Measurements from ENCODE around the gene PLXND1. TPM values are rescaled to one million over a fixed set of nuclear protein-coding genes. Genes with fewer than 3 reads are reported as not detected.

The PLXND1 gene
- total RNA-seq, 1 experiment from 2014 or later, result 22.0 TPM

DNA sequence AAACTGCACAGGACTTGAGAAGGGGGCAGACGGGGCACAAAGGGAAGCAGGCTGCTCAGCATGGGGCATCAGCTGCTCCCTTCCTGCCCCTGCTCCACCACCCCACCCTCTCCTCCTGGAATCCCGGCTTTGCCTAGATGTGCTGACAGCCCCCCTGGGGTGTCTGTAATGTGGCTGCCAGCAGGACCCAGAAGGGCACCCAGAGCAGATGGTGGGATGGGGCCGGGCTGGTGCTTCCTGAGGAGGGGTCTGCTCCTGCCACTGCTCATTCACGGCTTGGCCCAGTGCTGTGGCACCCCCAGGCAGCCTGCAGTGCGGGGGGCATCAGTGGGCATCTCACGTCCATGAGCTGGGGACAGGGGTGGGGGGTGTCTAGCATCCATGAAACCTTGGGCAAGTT, 53.3 kb downstream of the PLXND1 start:
- no peaks in the 10 kb centered on the region for H3K4me1 Mint-ChIP-seq (ENCODE audit: low read depth, unreplicated experiment)
- no peak overlapping the region for H3K4me3 Mint-ChIP-seq (ENCODE audit: low read depth, unreplicated experiment)
- no peak for DNase-seq
- intact Hi-C loops (cut with micrococcal nuclease; ENCODE audit: unreplicated experiment), result no loop called here
- no peaks in the 10 kb centered on the region for H3K36me3 Mint-ChIP-seq (ENCODE audit: insufficient read depth, unreplicated experiment)
- CTCF ChIA-PET, result no interaction called here
- H3K27ac Mint-ChIP-seq (ENCODE audit: unreplicated experiment), result no peak overlapping the region
- TF ChIP-seq, protein P1, sequence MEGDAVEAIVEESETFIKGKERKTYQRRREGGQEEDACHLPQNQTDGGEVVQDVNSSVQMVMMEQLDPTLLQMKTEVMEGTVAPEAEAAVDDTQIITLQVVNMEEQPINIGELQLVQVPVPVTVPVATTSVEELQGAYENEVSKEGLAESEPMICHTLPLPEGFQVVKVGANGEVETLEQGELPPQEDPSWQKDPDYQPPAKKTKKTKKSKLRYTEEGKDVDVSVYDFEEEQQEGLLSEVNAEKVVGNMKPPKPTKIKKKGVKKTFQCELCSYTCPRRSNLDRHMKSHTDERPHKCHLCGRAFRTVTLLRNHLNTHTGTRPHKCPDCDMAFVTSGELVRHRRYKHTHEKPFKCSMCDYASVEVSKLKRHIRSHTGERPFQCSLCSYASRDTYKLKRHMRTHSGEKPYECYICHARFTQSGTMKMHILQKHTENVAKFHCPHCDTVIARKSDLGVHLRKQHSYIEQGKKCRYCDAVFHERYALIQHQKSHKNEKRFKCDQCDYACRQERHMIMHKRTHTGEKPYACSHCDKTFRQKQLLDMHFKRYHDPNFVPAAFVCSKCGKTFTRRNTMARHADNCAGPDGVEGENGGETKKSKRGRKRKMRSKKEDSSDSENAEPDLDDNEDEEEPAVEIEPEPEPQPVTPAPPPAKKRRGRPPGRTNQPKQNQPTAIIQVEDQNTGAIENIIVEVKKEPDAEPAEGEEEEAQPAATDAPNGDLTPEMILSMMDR (IDR thresholded peaks at IDR 0.05; ENCODE audit: unreplicated experiment), result no peak
- BruUV-seq (replicated peaks), result no TSS peak
- H3K9me3 Mint-ChIP-seq (ENCODE audit: low read depth, unreplicated experiment), result no peaks in the 10 kb centered on the region
- H3K27me3 Mint-ChIP-seq (ENCODE audit: unreplicated experiment), result peaks cover 41% of the 10 kb centered on the region

- Mint-ChIP-seq H3K27ac (ENCODE audit: unreplicated experiment) (no peak overlapping the region), H3K4me1 (ENCODE audit: low read depth, unreplicated experiment) (no peaks in the 10 kb centered on the region), H3K36me3 (ENCODE audit: insufficient read depth, unreplicated experiment) (no peaks in the 10 kb centered on the region), H3K4me3 (ENCODE audit: low read depth, unreplicated experiment) (no peak overlapping the region), H3K9me3 (ENCODE audit: low read depth, unreplicated experiment) (no peaks in the 10 kb centered on the region), H3K27me3 (ENCODE audit: unreplicated experiment) (peaks cover 41% of the 10 kb centered on the region)
- intact Hi-C loops (cut with micrococcal nuclease; ENCODE audit: unreplicated experiment), result no loop called here
- TF ChIP-seq, protein P1 (IDR thresholded peaks at IDR 0.05; ENCODE audit: unreplicated experiment), result no peak
- no peak for DNase-seq
- BruUV-seq (replicated peaks), result no TSS peak
- CTCF ChIA-PET, result interaction anchor here (1.0 kb wide), 1 partner anchor 62 kb away, joined by 7 read pairs; no protein-coding TSS in a partner anchor
These were observed 54.0 kb downstream of the PLXND1 start for GRCh38 chr3:129552287-129553050.

GRCh38 chr3:129549805-129550204, 56.7 kb downstream of the PLXND1 start:
- TF ChIP-seq, protein P1 (IDR thresholded peaks at IDR 0.05; ENCODE audit: unreplicated experiment), result no peak
- H3K4me1 Mint-ChIP-seq (ENCODE audit: low read depth, unreplicated experiment), result no peaks in the 10 kb centered on the region
- CTCF ChIA-PET, result interaction anchor here (0.7 to 1.7 kb wide), 2 partner anchors 10 to 59 kb away, joined by 3 to 4 read pairs; no protein-coding TSS in a partner anchor
- H3K36me3 Mint-ChIP-seq (ENCODE audit: insufficient read depth, unreplicated experiment), result no peaks in the 10 kb centered on the region
- no peaks in the 10 kb centered on the region for H3K9me3 Mint-ChIP-seq (ENCODE audit: low read depth, unreplicated experiment)
- no TSS peak for BruUV-seq (replicated peaks)
- DNase-seq, result no peak
- no peak overlapping the region for H3K4me3 Mint-ChIP-seq (ENCODE audit: low read depth, unreplicated experiment)
- H3K27me3 Mint-ChIP-seq (ENCODE audit: unreplicated experiment), result peaks cover 40% of the 10 kb centered on the region
- intact Hi-C loops (cut with micrococcal nuclease; ENCODE audit: unreplicated experiment), result no loop called here
- H3K27ac Mint-ChIP-seq (ENCODE audit: unreplicated experiment), result no peak overlapping the region

GRCh38 chr3:129549006-129549800, 57.3 kb downstream of the PLXND1 start:
- no peaks in the 10 kb centered on the region for H3K4me1 Mint-ChIP-seq (ENCODE audit: low read depth, unreplicated experiment)
- no peak overlapping the region for H3K4me3 Mint-ChIP-seq (ENCODE audit: low read depth, unreplicated experiment)
- no TSS peak for BruUV-seq (replicated peaks)
- intact Hi-C loops (cut with micrococcal nuclease; ENCODE audit: unreplicated experiment), result no loop called here
- peaks cover 40% of the 10 kb centered on the region for H3K27me3 Mint-ChIP-seq (ENCODE audit: unreplicated experiment)
- no peak overlapping the region for H3K27ac Mint-ChIP-seq (ENCODE audit: unreplicated experiment)
- TF ChIP-seq, protein P1 (IDR thresholded peaks at IDR 0.05; ENCODE audit: unreplicated experiment), result no peak
- no peaks in the 10 kb centered on the region for H3K9me3 Mint-ChIP-seq (ENCODE audit: low read depth, unreplicated experiment)
- CTCF ChIA-PET, result interaction anchor here (1.7 kb wide), 1 partner anchor 59 kb away, joined by 4 read pairs; no protein-coding TSS in a partner anchor
- no peak for DNase-seq
- no peaks in the 10 kb centered on the region for H3K36me3 Mint-ChIP-seq (ENCODE audit: insufficient read depth, unreplicated experiment)

All from Calu3 (cell line).